Measurements from ENCODE around the gene PHACTR1.

PHACTR1 gene

DNA sequence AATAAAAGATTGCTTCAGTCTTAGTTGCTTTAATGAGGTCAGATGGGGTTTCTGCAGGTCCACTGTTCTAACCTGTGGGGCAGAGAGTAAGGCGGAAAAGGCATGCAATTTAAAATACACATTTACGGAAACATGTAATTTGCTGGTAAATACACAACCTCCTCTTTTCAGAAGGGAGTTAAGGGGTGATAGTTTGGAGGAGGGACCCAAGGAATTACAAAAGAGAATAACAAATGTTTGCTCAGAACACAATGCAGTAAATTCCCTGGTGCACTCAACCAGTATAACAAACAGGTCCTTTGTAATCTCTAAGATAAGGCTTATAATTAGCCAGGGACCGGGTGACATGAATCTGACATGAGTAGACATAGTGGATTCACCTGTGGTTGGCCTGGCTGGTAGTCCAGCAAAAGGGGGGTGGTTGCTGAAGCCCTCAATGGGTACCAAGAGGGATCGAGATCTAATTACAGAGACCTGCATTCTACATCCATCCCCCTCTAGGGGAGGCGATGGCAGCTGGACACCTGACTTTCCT lies 295.1 kb downstream of the PHACTR1 start:
- H3K9me3 ChIP-seq (ENCODE audit: control insufficient read depth, low read length) = no peaks in the 10 kb centered on the region
- H3K4ac ChIP-seq (ENCODE audit: low read depth in 1 of 2, low read length in 2 of 2) = no peak overlapping the region
- H3K9ac ChIP-seq (ENCODE audit: low read length) = no peak overlapping the region
- H2AK5ac ChIP-seq (ENCODE audit: low read length, severe bottlenecking) = no peak overlapping the region
- H3K4me1 ChIP-seq (ENCODE audit: control insufficient read depth, insufficient read depth, low read depth, low read length) = peaks cover 13% of the 10 kb centered on the region
- no peak overlapping the region for H3K27ac ChIP-seq (ENCODE audit: low read length, poor library complexity, severe bottlenecking)
- no peak overlapping the region for H3K4me2 ChIP-seq (ENCODE audit: low read length, poor library complexity, severe bottlenecking)
- H4K8ac ChIP-seq (ENCODE audit: low read length) = no peak overlapping the region
- no peak overlapping the region for H3K18ac ChIP-seq (ENCODE audit: low read depth in 1 of 2, low read length in 2 of 2)
- no peak overlapping the region for H4K91ac ChIP-seq (ENCODE audit: low read length)
- 62% methylated on average over 2 of the region's 5 CpGs for WGBS
- no peak overlapping the region for H2AFZ ChIP-seq (ENCODE audit: low read depth, low read length)
- no peak overlapping the region for H3K14ac ChIP-seq (ENCODE audit: low read length in 2 of 2)
- no peak overlapping the region for H2BK5ac ChIP-seq (ENCODE audit: low read depth, low read length, poor library complexity, severe bottlenecking)
- H3K27me3 ChIP-seq (ENCODE audit: control insufficient read depth in 1 of 2, insufficient read depth in 1 of 2, low read length in 2 of 2) = peaks cover 35 to 45% of the 10 kb centered on the region in 2 experiments
- no peaks in the 10 kb centered on the region for H3K36me3 ChIP-seq (ENCODE audit: control insufficient read depth in 1 of 2, insufficient read depth in 2 of 2, low read depth in 1 of 2, low read length in 2 of 2)
- no peak for DNase-seq
- no peak overlapping the region for H2BK120ac ChIP-seq (ENCODE audit: low read depth, low read length)
- H3K4me3 ChIP-seq (ENCODE audit: insufficient read depth in 1 of 2, low read depth in 1 of 2, low read length in 2 of 2) = no peak overlapping the region
- no peak overlapping the region for H3K23ac ChIP-seq (ENCODE audit: low read length in 2 of 2)
- peaks cover 12% of the 10 kb centered on the region for H3K79me1 ChIP-seq (replicated peaks; ENCODE audit: low read length, poor library complexity, severe bottlenecking)
- H2BK12ac ChIP-seq (ENCODE audit: low read length in 2 of 2) = no peak overlapping the region
- H2BK15ac ChIP-seq (ENCODE audit: low read depth, poor library complexity, severe bottlenecking) = no peak overlapping the region

DNA sequence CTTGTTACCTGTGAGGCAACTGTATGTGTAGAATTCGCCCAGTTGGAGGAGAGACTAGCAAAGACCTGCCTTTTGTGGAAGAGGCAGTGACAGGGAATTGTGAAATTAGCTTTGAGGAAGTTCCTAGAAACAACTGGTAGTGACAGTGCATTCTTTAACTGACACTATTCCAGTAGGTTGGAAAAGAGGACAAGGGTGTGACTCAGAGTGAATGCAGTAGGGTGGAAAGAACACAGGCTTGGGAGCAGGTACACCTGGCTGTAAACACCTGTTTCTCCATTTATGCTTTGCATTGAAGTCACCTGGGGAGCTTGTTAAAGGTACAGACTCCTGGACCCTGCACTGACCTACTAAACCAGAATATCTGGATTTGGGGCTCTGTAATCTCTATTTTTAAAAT lies 295.7 kb downstream of the PHACTR1 start:
- Histone ChIP-seq H4K8ac (ENCODE audit: low read length) (no peak overlapping the region), H3K4ac (ENCODE audit: low read depth in 1 of 2, low read length in 2 of 2) (no peak overlapping the region), H3K36me3 (ENCODE audit: control insufficient read depth in 1 of 2, insufficient read depth in 2 of 2, low read depth in 1 of 2, low read length in 2 of 2) (no peaks in the 10 kb centered on the region), H2AK5ac (ENCODE audit: low read length, severe bottlenecking) (no peak overlapping the region), H3K9me3 (ENCODE audit: control insufficient read depth, low read length) (no peaks in the 10 kb centered on the region), H2BK120ac (ENCODE audit: low read depth, low read length) (no peak overlapping the region), H3K4me1 (ENCODE audit: control insufficient read depth, insufficient read depth, low read depth, low read length) (peaks cover 13% of the 10 kb centered on the region), H3K18ac (ENCODE audit: low read depth in 1 of 2, low read length in 2 of 2) (no peak overlapping the region), H3K23ac (ENCODE audit: low read length in 2 of 2) (no peak overlapping the region), H3K27me3 (ENCODE audit: control insufficient read depth in 1 of 2, insufficient read depth in 1 of 2, low read length in 2 of 2) (peaks cover 35 to 45% of the 10 kb centered on the region in 2 experiments), H3K27ac (ENCODE audit: low read length, poor library complexity, severe bottlenecking) (no peak overlapping the region), H2BK12ac (ENCODE audit: low read length in 2 of 2) (no peak overlapping the region), H2AFZ (ENCODE audit: low read depth, low read length) (no peak overlapping the region), H3K4me2 (ENCODE audit: low read length, poor library complexity, severe bottlenecking) (no peak overlapping the region), H3K9ac (ENCODE audit: low read length) (no peak overlapping the region), H2BK15ac (ENCODE audit: low read depth, poor library complexity, severe bottlenecking) (no peak overlapping the region), H3K4me3 (ENCODE audit: insufficient read depth in 1 of 2, low read depth in 1 of 2, low read length in 2 of 2) (no peak overlapping the region), H4K91ac (ENCODE audit: low read length) (no peak overlapping the region), H3K14ac (ENCODE audit: low read length in 2 of 2) (no peak overlapping the region), H3K79me1 (replicated peaks; ENCODE audit: low read length, poor library complexity, severe bottlenecking) (peaks cover 12% of the 10 kb centered on the region), H2BK5ac (ENCODE audit: low read depth, low read length, poor library complexity, severe bottlenecking) (no peak overlapping the region)
- WGBS = 37% methylated on average over 1 of the region's 1 CpG
- no peak for DNase-seq

DNA sequence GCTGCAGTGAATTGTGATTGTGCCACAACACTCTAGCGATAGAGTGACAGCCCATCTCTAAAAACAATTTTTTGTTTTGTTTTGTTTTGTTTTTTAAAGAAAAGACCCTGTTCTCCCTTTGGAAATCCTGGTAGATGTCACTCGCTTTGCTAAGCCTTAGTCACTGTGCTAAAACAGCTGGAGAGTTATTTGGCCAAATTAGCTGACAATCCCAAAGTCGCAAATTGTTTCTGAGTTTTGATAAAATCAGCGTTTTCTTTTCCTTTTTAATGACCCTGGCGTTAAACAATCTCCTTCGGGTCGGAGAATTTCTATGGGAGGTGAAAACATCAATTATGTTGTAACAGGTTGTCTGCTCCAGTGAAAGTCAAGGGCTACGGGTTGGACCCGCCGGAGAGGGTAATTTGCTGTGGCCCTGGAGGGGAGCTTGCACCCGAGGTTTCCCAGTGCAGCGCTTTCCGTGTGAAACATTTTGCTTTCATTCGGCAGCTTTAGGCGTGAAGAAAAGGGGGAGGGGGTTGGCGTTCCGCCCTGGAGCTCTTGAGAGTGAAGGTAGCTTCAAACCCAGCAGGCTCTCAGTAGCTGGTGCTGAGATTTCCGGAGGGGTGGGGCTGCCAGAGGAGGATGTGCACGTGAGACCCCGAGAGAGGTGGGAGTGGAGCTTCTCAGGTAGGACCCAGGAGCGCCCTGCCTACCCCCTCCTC lies 296.6 kb downstream of the PHACTR1 start:
- H4K8ac ChIP-seq (ENCODE audit: low read length) = no peak overlapping the region
- 7% methylated on average over 20 of the region's 21 CpGs for WGBS
- peak overlapping the region; percentile 56 for H3K9ac ChIP-seq (ENCODE audit: low read length)
- H3K79me1 ChIP-seq (replicated peaks; ENCODE audit: low read length, poor library complexity, severe bottlenecking) = peaks cover 12% of the 10 kb centered on the region
- H3K9me3 ChIP-seq (ENCODE audit: control insufficient read depth, low read length) = no peaks in the 10 kb centered on the region
- H2BK12ac ChIP-seq (ENCODE audit: low read length in 2 of 2) = no peak overlapping the region
- no peaks in the 10 kb centered on the region for H3K36me3 ChIP-seq (ENCODE audit: control insufficient read depth in 1 of 2, insufficient read depth in 2 of 2, low read depth in 1 of 2, low read length in 2 of 2)
- no peak overlapping the region for H4K91ac ChIP-seq (ENCODE audit: low read length)
- H2BK15ac ChIP-seq (ENCODE audit: low read depth, poor library complexity, severe bottlenecking) = no peak overlapping the region
- H3K4me3 ChIP-seq (ENCODE audit: insufficient read depth in 1 of 2, low read depth in 1 of 2, low read length in 2 of 2) = peak overlapping the region; percentile 51 to 80
- no peak overlapping the region for H2BK5ac ChIP-seq (ENCODE audit: low read depth, low read length, poor library complexity, severe bottlenecking)
- H3K27ac ChIP-seq (ENCODE audit: low read length, poor library complexity, severe bottlenecking) = no peak overlapping the region
- H3K14ac ChIP-seq (ENCODE audit: low read length in 2 of 2) = no peak overlapping the region
- no peak overlapping the region for H3K4ac ChIP-seq (ENCODE audit: low read depth in 1 of 2, low read length in 2 of 2)
- H3K27me3 ChIP-seq (ENCODE audit: control insufficient read depth in 1 of 2, insufficient read depth in 1 of 2, low read length in 2 of 2) = peaks cover 35 to 45% of the 10 kb centered on the region in 2 experiments
- H3K4me2 ChIP-seq (ENCODE audit: low read length, poor library complexity, severe bottlenecking) = peak overlapping the region; percentile 93
- no peak overlapping the region for H2BK120ac ChIP-seq (ENCODE audit: low read depth, low read length)
- no peak overlapping the region for H3K18ac ChIP-seq (ENCODE audit: low read depth in 1 of 2, low read length in 2 of 2)
- peaks cover 13% of the 10 kb centered on the region for H3K4me1 ChIP-seq (ENCODE audit: control insufficient read depth, insufficient read depth, low read depth, low read length)
- H3K23ac ChIP-seq (ENCODE audit: low read length in 2 of 2) = no peak overlapping the region
- peak; percentile 12 for DNase-seq
- no peak overlapping the region for H2AFZ ChIP-seq (ENCODE audit: low read depth, low read length)
- no peak overlapping the region for H2AK5ac ChIP-seq (ENCODE audit: low read length, severe bottlenecking)

DNA sequence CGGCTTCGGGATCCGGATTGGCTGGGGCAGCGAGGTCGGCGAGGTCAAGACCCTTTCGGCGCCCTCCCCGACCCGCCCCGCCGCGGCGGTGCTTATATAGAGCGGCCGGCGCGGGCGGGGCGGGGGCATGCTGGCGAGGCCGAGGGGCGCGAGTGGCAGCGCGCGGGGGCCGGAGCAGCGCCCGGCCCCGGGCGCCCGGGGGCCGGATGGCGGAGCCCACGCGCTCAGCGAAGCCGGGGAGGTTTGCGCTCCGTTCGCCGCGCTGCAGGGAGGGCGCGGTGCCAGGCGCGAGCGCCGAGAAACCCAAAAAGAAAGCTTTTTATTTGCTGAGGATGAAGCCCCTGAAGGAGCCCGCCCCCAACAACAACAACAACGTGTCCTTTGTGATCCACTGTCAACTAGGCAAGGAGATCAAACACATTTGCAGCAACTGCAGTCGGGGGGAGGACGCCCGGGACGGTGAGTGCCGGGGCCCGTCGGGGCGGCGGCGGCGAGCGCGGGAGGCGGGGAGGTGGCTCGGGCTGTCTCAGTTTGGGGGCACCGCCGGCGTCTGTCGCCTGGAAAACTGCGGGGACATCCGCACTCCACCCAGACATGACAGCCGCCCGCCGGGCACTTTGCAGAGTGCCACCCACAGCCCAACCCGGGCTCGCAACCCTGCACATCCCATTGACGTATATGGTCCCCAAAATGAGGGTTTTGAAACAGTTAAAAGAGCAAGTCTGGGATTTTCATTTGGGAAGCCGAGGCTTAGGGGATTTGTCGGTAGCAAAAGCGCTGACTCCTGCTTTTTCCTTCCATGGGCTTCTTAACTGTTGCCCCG lies 297.3 kb downstream of the PHACTR1 start:
- peaks cover 12% of the 10 kb centered on the region for H3K79me1 ChIP-seq (replicated peaks; ENCODE audit: low read length, poor library complexity, severe bottlenecking)
- no peak overlapping the region for H2AK5ac ChIP-seq (ENCODE audit: low read length, severe bottlenecking)
- 2% methylated on average over 59 of the region's 83 CpGs for WGBS

More for the DNA sequence above, 297.3 kb downstream of the PHACTR1 start:
- Histone ChIP-seq H2BK5ac (ENCODE audit: low read depth, low read length, poor library complexity, severe bottlenecking) (no peak overlapping the region), H3K4ac (ENCODE audit: low read depth in 1 of 2, low read length in 2 of 2) (no peak overlapping the region), H2AFZ (ENCODE audit: low read depth, low read length) (no peak overlapping the region), H3K4me3 (ENCODE audit: insufficient read depth in 1 of 2, low read depth in 1 of 2, low read length in 2 of 2) (peak overlapping the region; percentile 51 to 80), H3K27me3 (ENCODE audit: control insufficient read depth in 1 of 2, insufficient read depth in 1 of 2, low read length in 2 of 2) (peaks cover 35 to 45% of the 10 kb centered on the region in 2 experiments), H3K18ac (ENCODE audit: low read depth in 1 of 2, low read length in 2 of 2) (no peak overlapping the region), H2BK15ac (ENCODE audit: low read depth, poor library complexity, severe bottlenecking) (no peak overlapping the region), H4K8ac (ENCODE audit: low read length) (no peak overlapping the region), H3K9ac (ENCODE audit: low read length) (peak overlapping the region; percentile 56), H3K14ac (ENCODE audit: low read length in 2 of 2) (no peak overlapping the region), H2BK120ac (ENCODE audit: low read depth, low read length) (no peak overlapping the region), H2BK12ac (ENCODE audit: low read length in 2 of 2) (no peak overlapping the region), H3K4me1 (ENCODE audit: control insufficient read depth, insufficient read depth, low read depth, low read length) (peaks cover 13% of the 10 kb centered on the region), H3K23ac (ENCODE audit: low read length in 2 of 2) (no peak overlapping the region), H3K36me3 (ENCODE audit: control insufficient read depth in 1 of 2, insufficient read depth in 2 of 2, low read depth in 1 of 2, low read length in 2 of 2) (no peaks in the 10 kb centered on the region), H3K9me3 (ENCODE audit: control insufficient read depth, low read length) (no peaks in the 10 kb centered on the region), H3K4me2 (ENCODE audit: low read length, poor library complexity, severe bottlenecking) (peak overlapping the region; percentile 93), H3K27ac (ENCODE audit: low read length, poor library complexity, severe bottlenecking) (no peak overlapping the region), H4K91ac (ENCODE audit: low read length) (no peak overlapping the region)
- DNase-seq = peak; percentile 33

Data from mesenchymal stem cell (in vitro differentiated cells and primary cell).